ENCODE measurements around the gene RFT1.
A peak's percentile ranks its signal among the peaks of the same experiment; 100 is the strongest.

RFT1 gene

GRCh38 chr3:53134631-53135232 is 4.5 kb upstream of the RFT1 start:
- Histone ChIP-seq H3K9me3 (ENCODE audit: control insufficient read depth, insufficient read depth, low read depth, low read length) (no peaks in the 10 kb centered on the region), H3K36me3 (ENCODE audit: control insufficient read depth in 2 of 2, insufficient read depth in 1 of 2, low read length in 2 of 2) (no peaks in the 10 kb centered on the region), H3K4me3 (ENCODE audit: low read depth, low read length) (no peak overlapping the region), H3K27ac (ENCODE audit: extremely low read depth, low read depth, low read length) (no peak overlapping the region), H3K4me1 (ENCODE audit: control insufficient read depth, insufficient read depth, low read length) (no peaks in the 10 kb centered on the region)
- CTCF ChIA-PET = interaction anchor here (0.6 to 4.3 kb wide), 10 partner anchors 10 to 65 kb away, joined by 3 to 54 read pairs (median 4); no protein-coding TSS in a partner anchor
- no peak for TF ChIP-seq GLIS1 (tag by site-specific recombination; IDR thresholded peaks at IDR 0.05)
- no peak for TF ChIP-seq ZNF121 (tag by site-specific recombination; IDR thresholded peaks at IDR 0.05)
- TF ChIP-seq ZBTB8A (tag by site-specific recombination; IDR thresholded peaks at IDR 0.05) = peak; percentile 18; the same call in 1 of the 2 replicates
- TF ChIP-seq ZNF335 (tag by site-specific recombination; conservative IDR thresholded peaks at IDR 0.05) = peak; percentile 43; the same call in 1 of the 2 replicates
- peak; percentile 57; the same call in 1 of the 2 replicates for TF ChIP-seq ZNF580 (tag by site-specific recombination; IDR thresholded peaks at IDR 0.05)
- TF ChIP-seq ZEB2 (tag by site-specific recombination; IDR thresholded peaks at IDR 0.05) = no peak
- TF ChIP-seq ZNF558 (tag by site-specific recombination; IDR thresholded peaks at IDR 0.05) = no peak
- TF ChIP-seq IKZF3 (tag by site-specific recombination; IDR thresholded peaks at IDR 0.05) = no peak
- TF ChIP-seq CTCF (tag by site-specific recombination; IDR thresholded peaks at IDR 0.05) = peak; percentile 75
- TF ChIP-seq ZNF146 (tag by site-specific recombination; IDR thresholded peaks at IDR 0.05) = no peak
- TF ChIP-seq PRDM1 (tag by site-specific recombination; IDR thresholded peaks at IDR 0.05) = no peak
- TF ChIP-seq ZNF664 (tag by site-specific recombination; IDR thresholded peaks at IDR 0.05) = peak; percentile 60; the same call in 1 of the 2 replicates
- no peak for TF ChIP-seq ZNF114 (tag by site-specific recombination; IDR thresholded peaks at IDR 0.05)
- no peak for TF ChIP-seq ZNF221 (tag by site-specific recombination; IDR thresholded peaks at IDR 0.05; ENCODE audit: borderline replicate concordance)
- no peak for TF ChIP-seq ZSCAN5A (tag by site-specific recombination; IDR thresholded peaks at IDR 0.05)
- TF ChIP-seq ZBTB21 (tag by site-specific recombination; IDR thresholded peaks at IDR 0.05) = no peak
- TF ChIP-seq ZNF654 (tag by site-specific recombination; IDR thresholded peaks at IDR 0.05; ENCODE audit: low read depth) = peak; percentile 47
- POLR2A ChIA-PET = interaction anchor here (1.4 kb wide), 1 partner anchor 62 kb away, joined by 4 read pairs; no protein-coding TSS in a partner anchor

GRCh38 chr3:53132347-53132746 is 2.1 kb upstream of the RFT1 start:
- Histone ChIP-seq H3K9me3 (ENCODE audit: control insufficient read depth, insufficient read depth, low read depth, low read length) (no peaks in the 10 kb centered on the region), H3K36me3 (ENCODE audit: control insufficient read depth in 2 of 2, insufficient read depth in 1 of 2, low read length in 2 of 2) (no peaks in the 10 kb centered on the region; a peak in 1 of 3 replicates), H3K4me3 (ENCODE audit: low read depth, low read length) (no peak overlapping the region), H3K27ac (ENCODE audit: extremely low read depth, low read depth, low read length) (no peak overlapping the region), H3K4me1 (ENCODE audit: control insufficient read depth, insufficient read depth, low read length) (no peaks in the 10 kb centered on the region)
- CTCF ChIA-PET = interaction anchor here (0.6 to 4.3 kb wide), 3 partner anchors 25 to 64 kb away, joined by 4 to 54 read pairs (median 4); no protein-coding TSS in a partner anchor
- TF ChIP-seq ZBTB26 (tag by site-specific recombination; optimal IDR thresholded peaks at IDR 0.05) = no peak
- no peak for TF ChIP-seq TSHZ1 (tag by site-specific recombination; IDR thresholded peaks at IDR 0.05; ENCODE audit: borderline replicate concordance)
- TF ChIP-seq ZNF518A (tag by site-specific recombination; conservative IDR thresholded peaks at IDR 0.05; ENCODE audit: low read depth) = no peak
- TF ChIP-seq ZNF521 (tag by site-specific recombination; IDR thresholded peaks at IDR 0.05) = no peak
- POLR2A ChIA-PET = interaction anchor here (0.7 to 1.2 kb wide), 2 partner anchors 31 to 749 kb away, joined by 3 read pairs; no protein-coding TSS in a partner anchor
